Stimulated activated CD4-positive, alpha-beta T cell treated with anti-CD3 and anti-CD28 coated beads, TNF-alpha, amount 100 ng/mL, for 4 hours (primary cell): ENCODE results near the gene HNF1B.
A peak's percentile ranks its signal among the peaks of the same experiment; 100 is the strongest.
"Not testable (repeated sequence)": the region's sequence is repeated elsewhere in the genome, so short reads cannot be mapped to it uniquely, and the experiment has no call there.

ENCODE experiments used
- DNase-seq, 3 experiments: peaks; one replicate each; pipeline ENCODE4 v3.0.0-alpha.2; 2020; ENCODE audit warnings: low read depth in 3 of 3

HNF1B gene

DNA sequence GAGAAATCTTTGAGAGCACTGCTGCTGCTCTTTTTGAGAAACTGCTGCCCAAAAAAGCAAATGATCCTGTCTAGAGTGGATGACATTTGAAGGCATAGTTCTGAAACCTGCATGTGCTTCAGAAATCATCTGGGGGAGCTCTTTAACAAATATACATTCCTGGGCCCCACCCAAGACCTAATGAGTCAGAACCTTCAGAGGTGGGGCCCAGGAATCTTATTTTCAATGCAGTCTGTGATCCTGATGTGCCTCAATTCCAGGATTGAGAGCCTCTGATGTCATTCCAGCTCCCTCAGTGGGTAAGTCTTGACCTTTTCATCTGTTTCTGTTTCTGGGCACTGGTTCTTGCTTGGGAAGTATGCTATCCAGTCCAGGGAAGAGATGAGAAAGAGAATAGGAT lies 42.3 kb downstream of the HNF1B start:
- DNase-seq = no peak

DNA sequence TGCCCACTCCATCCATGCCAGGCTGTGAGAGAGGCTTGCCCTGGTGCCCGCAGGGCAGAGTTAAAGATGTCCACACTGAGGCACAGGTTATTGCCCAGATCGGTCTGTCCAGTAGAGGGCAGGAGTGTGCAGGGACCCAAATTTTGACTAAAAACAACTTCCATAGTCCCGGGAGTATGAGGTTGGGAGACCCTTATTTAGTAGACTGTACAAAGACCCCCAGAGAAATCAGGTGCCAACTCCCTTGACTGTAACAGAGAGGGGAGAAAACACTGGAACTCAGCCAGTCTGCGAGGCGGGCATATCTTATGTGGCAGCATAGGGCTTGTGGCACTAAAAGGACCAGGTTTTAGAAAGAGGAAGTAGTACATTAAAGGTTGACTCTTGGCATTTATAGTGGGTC lies 43.4 kb downstream of the HNF1B start:
- DNase-seq = peak in 1 of 3 experiments; percentile 5

DNA sequence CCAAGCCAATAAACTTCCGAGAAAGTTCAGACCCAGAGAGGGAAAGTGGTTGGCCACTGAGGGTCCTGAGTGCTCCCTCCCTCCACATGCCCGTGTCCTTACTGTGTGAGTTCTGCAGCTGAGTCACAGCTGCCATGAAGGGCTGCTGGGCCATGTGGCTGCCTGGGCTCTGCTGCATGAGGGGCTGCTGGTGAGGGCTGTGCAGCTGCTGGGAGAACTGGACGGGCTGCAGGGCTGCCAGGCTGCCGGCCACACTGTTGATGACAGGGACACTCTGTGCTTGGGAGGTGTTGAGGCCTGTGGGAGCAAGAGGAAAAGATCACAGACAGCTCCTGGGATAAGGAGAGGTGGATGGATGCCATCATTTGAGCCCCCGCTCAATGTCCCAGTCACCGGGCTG lies 44.0 kb downstream of the HNF1B start:
- no peak for DNase-seq

DNA sequence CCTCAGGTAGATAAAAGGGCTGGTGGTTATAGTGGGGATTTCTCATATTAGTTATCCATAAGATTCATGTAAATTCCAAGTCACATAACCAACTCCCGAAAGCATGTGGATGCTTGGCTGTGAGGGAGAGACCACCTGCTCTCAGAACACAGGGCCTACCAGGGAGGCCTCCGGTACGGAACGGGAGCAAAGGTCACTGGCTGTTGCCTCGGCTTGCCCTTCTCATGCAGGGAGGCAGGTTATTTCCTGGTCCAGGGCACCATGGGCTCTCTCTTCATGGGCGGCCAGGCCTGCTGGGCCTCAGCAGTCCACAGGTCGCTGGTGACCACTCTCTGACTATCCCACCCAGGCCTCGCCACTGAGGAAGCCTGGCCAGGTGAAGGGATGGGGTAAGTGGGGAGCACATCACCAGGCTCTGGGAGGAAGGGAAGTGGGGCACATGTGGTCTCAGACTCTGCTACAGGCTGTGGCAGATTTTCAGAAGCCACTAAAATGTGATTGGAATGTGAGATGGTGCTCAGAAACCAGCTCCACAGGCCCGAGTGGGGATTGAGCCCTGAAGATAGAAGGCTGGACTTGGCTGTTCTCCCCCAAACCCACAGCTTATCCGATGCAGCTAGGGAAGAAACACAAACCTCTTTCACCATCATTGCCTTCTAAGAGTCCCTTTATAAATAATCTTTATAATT lies 45.4 kb downstream of the HNF1B start:
- DNase-seq = no peak

DNA sequence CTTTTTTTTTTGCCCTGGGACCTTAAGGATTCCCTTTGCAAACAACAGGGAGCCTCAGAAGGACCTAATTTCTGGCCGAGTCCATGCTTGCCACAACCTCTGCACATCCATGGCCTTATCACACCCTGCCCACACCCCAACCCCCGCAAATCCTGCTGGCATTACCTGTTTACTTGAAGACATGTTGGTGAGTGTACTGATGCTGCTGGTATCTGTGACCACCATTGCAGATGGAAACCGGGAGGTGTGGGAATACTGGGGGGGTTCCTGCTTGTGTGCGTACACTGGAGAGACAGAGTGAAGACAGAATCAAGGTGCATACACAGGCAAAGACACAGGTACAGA lies 46.0 kb downstream of the HNF1B start:
- no peak for DNase-seq

DNA sequence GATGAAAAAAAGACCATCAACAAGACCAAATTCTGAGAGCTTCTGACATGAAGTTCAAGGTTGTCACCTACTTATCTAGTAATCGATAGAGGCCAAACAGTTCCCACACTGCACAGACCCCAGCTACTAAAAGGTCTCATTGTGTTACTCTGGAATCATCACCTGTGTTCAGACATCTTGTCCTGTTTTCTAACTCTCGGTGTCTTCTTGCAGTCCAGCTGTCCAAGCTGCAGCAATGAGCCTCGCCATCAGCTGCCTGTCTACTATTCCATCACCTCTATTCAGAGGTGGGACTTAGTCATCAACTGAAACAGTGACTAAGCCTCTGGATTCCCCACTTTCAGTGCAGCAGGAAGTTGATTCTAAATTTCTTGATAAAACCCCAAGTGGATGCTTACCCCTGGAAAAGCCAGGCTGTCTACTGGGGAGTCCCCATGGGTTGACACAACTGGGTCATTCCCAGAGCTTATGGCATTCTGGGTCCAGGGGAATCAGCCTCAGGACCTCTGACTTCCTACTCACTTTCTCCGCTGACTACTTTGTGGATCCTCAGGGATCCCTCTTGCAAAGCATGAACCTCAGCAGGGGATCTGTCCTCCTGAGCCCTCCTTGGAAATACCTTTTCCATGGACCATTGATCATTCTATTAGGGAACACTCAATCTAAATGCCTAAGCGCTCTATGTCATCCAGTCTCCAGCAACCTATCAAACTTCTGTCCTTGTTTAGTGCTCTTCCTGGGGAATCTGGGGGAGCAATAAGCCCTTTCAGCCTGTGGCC lies 46.5 kb downstream of the HNF1B start:
- no peak for DNase-seq

DNA sequence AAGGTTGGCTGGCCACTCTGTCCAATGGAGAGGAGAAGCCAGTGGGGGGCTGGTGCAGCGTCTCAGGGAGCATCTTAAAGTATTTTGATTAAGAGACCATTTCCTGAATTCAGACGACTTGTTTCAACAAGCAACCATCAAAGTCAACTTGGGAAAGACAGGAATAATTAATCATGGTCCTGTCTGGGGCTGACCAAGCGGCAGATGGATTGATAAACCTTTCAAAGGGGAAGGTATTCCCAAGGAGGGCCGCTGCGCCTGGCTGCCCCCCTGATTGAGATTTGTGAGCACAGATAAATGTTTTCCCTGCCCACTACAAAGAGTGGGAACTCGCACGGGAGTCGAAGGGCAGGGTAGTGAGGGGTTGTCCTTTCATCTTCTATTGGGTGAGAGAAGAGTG lies 47.5 kb downstream of the HNF1B start:
- DNase-seq = no peak

DNA sequence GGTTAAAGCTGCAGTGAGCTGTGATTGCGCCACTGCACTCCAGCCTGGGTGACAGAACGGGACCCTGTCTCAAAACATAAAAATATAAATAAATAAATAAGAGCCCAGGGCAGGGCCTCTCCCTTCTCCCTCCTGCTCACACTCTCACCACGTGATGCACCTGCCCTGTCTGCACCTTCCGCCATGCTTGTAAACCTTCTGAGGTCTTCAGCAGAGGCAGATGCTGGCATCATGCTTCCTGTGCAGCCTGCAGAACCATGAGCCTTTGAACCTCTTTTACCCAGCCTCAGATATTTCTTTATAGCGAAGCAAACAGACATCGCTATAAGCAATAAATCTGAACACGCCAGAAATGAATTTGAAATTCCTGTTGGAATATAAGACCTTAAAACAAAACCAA lies 48.5 kb downstream of the HNF1B start:
- no peak for DNase-seq

DNA sequence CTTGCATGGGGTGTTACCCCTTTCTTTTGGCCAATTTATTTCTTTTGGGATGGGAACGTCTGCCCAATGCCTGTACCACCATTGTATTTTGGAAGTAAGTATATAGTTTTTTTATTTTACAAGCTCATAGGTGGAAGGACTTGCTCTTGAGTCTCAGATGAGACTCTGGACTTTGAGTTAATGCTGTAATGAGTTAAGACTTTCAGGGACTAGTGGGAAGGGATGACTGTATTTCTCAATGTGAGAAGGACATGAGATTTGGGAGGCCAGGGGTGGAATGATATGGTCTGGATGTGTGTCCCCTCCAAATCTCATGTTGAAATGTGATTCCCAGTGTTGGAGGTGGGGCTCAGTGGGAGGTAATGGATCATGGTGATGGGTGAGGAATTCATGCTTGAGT lies 49.1 kb downstream of the HNF1B start:
- no peak for DNase-seq

DNA sequence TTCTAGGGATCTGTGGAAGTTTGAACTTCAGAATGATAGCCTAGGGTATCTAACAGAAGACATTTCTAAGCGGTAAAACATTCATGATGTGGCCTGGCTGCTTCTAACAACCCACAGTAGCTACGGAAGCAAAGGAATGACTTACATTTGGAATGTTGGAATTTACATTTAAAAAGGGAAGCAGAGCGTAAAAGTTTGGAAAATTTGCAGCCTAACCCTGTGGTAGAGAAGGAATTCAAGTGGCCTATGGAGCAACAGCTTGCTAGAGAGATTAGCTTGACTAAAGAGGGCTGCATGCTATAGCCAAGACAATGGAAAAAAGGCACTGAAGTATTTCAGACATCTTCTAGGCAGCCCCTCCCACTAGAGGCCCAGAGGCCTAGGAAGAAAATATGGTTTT lies 50.1 kb downstream of the HNF1B start:
- DNase-seq = no peak

DNA sequence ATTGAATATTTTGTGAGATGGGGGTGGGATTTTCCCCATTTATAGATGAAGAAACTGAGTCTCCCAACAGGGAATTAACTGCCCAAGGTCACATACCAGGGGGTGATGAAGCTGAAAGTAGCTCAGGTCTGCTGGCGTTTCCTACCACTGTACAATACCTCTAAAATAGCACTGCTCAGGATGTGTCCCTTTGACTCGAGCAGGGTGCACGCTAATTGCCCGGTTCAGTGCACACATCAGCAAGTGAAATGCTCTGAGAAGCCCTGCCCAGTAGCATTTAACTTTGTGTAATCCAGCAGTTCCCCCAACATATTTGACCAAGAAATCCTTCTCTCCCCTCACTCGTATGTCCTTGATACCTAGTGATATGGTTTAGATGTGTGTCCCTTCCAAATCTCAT lies 51.5 kb downstream of the HNF1B start:
- no peak for DNase-seq

DNA sequence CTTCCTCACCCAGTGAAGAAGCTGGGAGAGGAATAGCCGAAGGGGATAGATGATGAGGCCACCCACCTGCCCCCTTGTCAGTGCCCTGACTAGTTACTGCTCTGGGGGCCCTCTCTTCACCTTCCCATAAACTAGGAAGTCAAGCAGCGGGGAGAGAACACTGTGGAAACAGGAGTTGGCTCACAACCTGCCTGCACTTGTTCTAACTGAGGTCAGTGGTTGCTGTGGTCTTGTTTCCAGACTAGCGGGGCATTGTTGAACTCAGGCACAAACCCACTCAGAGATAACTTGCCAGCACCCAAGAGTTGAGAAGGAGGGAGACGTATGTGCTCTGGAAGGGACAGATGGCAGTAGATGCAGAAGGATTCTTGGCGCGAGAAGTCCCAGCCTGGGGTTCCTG lies 53.1 kb downstream of the HNF1B start:
- no peak for DNase-seq

DNA sequence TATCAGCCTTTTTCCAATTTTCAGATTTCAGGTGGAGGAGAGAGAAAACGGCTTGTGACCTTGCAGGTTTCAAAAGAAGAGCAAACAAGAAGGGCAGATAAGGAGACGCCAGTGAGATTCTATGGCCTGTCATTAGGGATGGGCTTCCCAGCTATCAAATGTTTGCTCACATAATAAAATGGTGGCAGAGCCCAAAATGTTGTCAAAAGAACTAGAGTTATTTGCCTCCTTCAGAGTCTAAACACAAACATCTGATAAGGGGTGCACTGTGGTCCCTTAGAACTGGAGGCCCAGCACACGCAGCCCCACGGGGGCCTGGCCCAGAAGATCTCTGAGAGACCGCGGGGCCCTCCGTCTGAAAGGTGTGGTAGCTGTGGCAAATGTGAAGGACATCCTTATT lies 55.5 kb downstream of the HNF1B start:
- no peak for DNase-seq

DNA sequence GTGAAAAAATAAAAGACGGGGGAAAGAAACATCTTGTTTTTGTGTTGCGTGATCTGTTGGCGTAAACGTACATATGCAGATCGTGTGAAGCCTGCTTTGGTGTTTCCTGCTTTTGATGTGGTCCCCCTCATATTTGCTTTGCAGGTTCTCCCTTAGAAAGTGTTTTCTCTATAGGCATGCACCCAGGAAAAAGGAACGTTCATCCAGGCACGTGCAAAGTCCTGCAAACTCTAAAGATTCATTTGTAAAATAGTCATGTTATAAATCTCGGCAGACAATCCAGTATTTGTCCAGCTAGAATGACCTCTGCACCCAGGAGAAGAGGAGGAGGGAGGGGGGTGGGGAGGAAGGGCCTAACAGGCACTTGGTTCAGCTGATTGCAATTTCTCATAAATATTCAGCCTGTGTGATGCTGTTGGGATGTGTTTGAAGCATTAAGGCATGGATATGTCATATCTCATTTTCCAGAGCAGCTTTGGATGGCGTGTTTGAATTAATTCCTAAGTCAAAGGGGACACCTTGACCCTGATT lies 61.3 kb downstream of the HNF1B start:
- DNase-seq = no peak

DNA sequence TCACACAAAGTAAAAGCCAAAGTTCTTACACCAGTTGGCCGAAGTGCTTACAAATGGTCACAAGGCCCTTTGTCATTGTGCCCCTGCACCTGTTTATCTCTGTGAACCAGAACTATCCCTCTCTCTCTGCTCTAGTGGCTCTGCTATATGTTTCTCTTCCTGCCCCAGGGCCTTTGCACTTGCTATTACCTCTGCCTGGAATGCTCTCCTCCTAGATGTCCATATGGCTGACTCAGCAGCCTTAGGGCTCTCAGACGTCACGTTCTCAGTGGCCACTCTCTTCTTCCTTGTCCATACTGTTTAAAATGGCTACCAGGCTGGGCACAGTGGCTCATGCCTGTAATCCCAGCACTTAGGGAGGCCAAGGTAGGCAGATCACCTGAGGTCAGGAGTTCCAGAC lies 62.9 kb downstream of the HNF1B start:
- DNase-seq = no peak

DNA sequence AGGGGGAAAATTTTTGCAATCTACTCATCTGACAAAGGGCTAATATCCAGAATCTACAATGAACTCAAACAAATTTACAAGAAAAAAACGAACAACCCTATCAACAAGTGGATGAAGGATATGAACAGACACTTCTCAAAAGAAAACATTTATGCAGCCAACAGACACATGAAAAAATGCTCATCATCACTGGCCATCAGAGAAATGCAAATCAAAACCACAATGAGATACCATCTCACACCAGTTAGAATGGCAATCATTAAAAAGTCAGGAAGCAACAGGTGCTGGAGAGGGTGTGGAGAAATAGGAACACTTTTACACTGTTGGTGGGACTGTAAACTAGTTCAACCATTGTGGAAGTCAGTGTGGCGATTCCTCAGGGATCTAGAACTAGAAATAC lies 64.9 kb downstream of the HNF1B start:
- DNase-seq = not testable (repeated sequence)

DNA sequence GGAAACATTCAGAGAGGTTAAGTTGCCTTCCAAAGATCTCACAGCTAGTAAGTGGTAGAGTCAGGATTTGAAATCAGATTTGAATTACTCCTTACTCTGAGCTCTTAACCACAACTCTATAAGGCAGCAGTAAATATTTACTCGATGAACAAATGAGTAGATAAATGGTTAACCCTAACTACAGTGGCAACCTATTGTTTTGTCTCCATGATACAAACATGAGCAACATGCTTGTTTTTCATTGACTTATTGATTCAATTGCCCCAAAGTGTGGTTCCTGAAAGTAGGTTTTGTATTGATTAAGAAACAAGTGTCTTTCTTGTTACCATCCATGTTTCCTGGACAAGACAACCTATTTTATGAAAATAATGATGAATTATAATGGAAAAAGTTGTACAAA lies 66.8 kb downstream of the HNF1B start:
- no peak for DNase-seq

DNA sequence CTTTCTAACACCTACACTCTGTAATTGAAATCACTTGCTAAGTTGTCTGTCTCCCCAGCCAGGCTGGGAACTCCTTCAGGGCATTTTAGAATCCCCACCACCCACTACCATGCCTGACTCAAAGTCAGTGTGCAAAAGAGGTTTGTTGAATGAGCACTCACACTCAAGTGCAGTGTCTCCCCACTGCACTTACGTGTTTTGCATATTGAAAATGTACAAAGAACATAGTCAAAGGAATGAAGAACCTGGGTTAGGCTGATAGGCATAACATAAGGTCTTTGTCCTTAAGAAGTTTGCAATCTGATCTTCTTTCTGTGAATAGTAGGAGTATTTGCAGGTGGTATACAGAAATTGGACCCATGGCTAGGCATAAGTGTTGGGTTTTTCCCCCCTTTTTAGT lies 67.8 kb downstream of the HNF1B start:
- no peak for DNase-seq

DNA sequence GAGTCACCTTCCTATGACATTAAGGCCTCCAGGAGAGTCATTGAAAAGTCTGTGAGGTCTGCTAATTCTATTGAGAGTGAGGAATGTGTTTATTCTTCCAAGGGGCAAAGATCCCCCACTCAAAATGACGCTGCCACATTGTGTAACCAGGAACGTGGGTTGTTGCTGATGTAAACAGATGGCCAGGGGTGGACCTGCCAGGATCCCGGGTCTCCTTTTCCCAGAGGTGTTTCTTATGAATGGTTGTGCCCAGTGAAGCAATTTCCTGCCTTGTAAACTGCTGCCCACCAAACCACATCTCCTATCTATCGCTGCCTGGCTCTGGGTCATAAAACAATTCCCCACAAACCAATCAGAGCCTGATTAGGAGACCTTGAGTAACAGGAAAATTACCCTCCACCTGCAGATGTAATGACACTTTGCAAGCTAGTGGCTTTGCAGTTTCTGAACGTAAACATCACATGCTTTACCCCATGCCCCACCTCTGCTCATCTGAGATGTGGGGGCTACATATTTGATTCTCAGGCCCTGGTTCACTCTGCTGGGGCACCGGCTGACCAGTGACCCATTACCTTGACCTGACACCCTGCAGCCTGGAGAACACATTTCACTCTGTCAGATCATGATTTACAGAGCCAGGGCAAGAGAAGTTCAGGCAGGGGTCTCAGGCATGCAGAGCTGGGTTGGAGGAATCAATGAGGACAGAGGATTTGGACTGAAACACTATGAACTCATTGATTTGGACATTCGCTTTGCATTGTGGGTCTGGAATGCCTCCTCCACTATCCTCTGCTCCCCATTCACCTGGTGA lies 68.5 kb downstream of the HNF1B start:
- no peak for DNase-seq

DNA sequence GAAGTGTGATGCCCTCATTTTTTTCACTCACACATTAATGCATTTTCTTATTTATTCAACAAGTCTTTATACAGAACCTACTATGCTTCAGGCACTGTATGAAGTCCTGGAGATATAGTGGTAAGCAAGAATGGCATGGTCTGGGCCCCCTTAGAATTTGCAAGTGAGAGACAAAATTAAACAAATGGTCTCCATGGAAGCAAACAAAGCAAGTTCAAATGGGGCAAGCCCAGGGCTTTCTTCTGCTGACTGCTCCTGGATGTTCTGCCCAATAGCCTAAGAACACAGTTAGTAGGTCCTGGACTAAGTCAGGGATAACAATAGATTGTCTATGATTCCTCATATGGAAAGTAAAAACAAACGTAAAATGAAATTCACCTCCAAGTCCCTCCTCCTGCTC lies 70.3 kb downstream of the HNF1B start:
- no peak for DNase-seq

DNA sequence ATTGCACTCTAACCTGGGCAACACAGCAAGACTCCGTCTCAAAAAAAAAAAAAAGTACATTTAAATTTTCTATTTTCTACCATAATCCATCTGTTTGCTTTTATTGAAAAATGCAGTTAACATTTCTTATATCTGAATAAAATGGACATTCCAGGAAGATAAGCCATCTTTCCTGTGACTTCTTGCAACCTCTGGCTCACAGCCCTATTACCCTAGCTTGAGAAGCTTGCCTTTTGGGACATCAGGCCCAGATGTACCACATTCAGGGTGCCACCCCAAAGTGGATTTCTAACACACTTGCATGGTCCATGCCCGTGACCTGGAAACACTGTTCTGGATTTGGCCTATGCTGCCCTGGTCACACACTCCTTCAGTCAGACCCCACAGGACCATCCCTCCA lies 71.5 kb downstream of the HNF1B start:
- no peak for DNase-seq

DNA sequence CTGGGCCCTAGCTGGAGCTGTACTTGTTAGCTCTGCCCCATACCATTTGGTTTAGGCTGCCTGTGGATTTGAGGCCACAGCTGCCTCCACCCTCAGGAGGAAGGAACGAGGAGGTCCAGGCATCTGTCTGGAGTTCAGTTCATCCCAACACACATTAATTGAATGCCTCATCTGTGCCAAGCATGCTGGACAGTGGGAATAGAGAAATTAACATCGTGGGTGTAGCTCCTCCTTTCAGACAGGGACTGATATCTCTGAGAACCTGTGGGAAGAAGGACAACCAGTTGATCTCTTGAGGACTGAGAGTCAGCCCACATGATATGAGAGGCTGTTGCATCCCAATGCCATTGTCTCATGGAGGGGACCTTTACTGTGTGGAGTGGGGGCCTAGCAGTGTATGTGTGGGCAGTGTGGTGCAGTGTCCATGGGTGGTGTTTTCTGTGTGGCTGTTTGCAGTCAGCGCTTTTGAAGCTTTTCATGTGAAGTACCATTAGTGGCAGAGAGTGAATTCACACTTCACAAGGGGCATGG lies 72.2 kb downstream of the HNF1B start:
- DNase-seq = no peak
